Neuronal stem cell (in vitro differentiated cells): ENCODE measurements around the gene CREB5.
A peak's percentile ranks its signal among the peaks of the same experiment; 100 is the strongest.

ENCODE experiments used
- DNase-seq: peaks from one replicate; pipeline ENCODE4 v3.0.0-alpha.2; 2013; ENCODE audit warnings: low spot score
- H2AFZ ChIP-seq: one replicate; pipeline ENCODE4 v1.6.1; 2013; ENCODE audit warnings: mild to moderate bottlenecking, low read length, inconsistent platforms
- H2AK5ac ChIP-seq: 2 replicates; pipeline ENCODE4 v1.6.1; 2013; ENCODE audit warnings: low read depth, mild to moderate bottlenecking, inconsistent platforms, low read length, moderate library complexity, mixed read lengths
- H2BK120ac ChIP-seq: 2 replicates; pipeline ENCODE4 v1.6.1; 2013; ENCODE audit warnings: low read depth, mild to moderate bottlenecking, inconsistent platforms, low read length, moderate library complexity, mixed read lengths
- H2BK12ac ChIP-seq: one replicate; pipeline ENCODE4 v1.6.1; 2013; ENCODE audit warnings: low read length, inconsistent platforms
- H2BK15ac ChIP-seq: 2 replicates; pipeline ENCODE4 v1.6.1; 2013; ENCODE audit warnings: mild to moderate bottlenecking, low read length, inconsistent platforms, mixed read lengths
- H2BK5ac ChIP-seq: one replicate; pipeline ENCODE4 v1.6.1; 2013; ENCODE audit warnings: inconsistent platforms, mild to moderate bottlenecking, low read length, moderate library complexity
- H3K14ac ChIP-seq: one replicate; pipeline ENCODE4 v1.6.1; 2013; ENCODE audit warnings: low read length, inconsistent platforms
- H3K18ac ChIP-seq: 2 replicates; pipeline ENCODE4 v1.6.1; 2013; ENCODE audit warnings: low read length, inconsistent platforms
- H3K23ac ChIP-seq: 2 replicates; pipeline ENCODE4 v1.6.1; 2013; ENCODE audit warnings: low read depth, mild to moderate bottlenecking, mixed read lengths, low read length, inconsistent platforms; ENCODE audit not compliant: poor library complexity
- H3K27ac ChIP-seq: replicated peaks from 3 replicates; pipeline ENCODE4 v1.5.1; 2013; ENCODE audit warnings: low read length, inconsistent platforms
- H3K27me3 ChIP-seq, 3 experiments: 2 replicates each; pipeline ENCODE4 v1.6.1; 2013; ENCODE audit warnings: low read length in 3 of 3, mild to moderate bottlenecking in 2 of 3, inconsistent platforms in 1 of 3, low read depth in 1 of 3, mixed read lengths in 1 of 3, moderate library complexity in 1 of 3; ENCODE audit not compliant: control insufficient read depth in 3 of 3, insufficient read depth in 3 of 3
- H3K36me3 ChIP-seq, 2 donors: replicated peaks in 1 of 2; 2 replicates each; pipeline ENCODE4 v1.6.1; 2013; ENCODE audit warnings: low read length in 2 of 2; ENCODE audit not compliant: control insufficient read depth in 2 of 2, insufficient read depth in 2 of 2
- H3K4ac ChIP-seq: 2 replicates; pipeline ENCODE4 v1.6.1; 2013; ENCODE audit warnings: inconsistent platforms, mild to moderate bottlenecking, low read length, moderate library complexity
- H3K4me1 ChIP-seq, 2 donors: 1 replicate in 1 of 2; 2 replicates in 1 of 2; pipeline ENCODE4 v1.6.1; 2013; ENCODE audit warnings: low read length in 2 of 2, low read depth in 1 of 2; ENCODE audit not compliant: control insufficient read depth in 2 of 2, insufficient read depth in 1 of 2
- H3K4me2 ChIP-seq: one replicate; pipeline ENCODE4 v1.6.1; 2013; ENCODE audit warnings: mild to moderate bottlenecking, low read length, inconsistent platforms; ENCODE audit not compliant: insufficient read depth, poor library complexity, severe bottlenecking
- H3K4me3 ChIP-seq, 2 donors: 2 replicates each; pipeline ENCODE4 v1.5.1; 2013; ENCODE audit warnings: low read length in 2 of 2, mild to moderate bottlenecking in 2 of 2, inconsistent platforms in 1 of 2, moderate library complexity in 1 of 2
- H3K79me1 ChIP-seq: one replicate; pipeline ENCODE4 v1.6.1; 2013; ENCODE audit warnings: low read depth, mild to moderate bottlenecking, inconsistent platforms, low read length, moderate library complexity
- H3K9ac ChIP-seq: one replicate; pipeline ENCODE4 v1.6.1; 2013; ENCODE audit warnings: mild to moderate bottlenecking, low read depth, low read length, inconsistent platforms; ENCODE audit not compliant: poor library complexity
- H3K9me3 ChIP-seq, 2 donors: replicated peaks in 1 of 2; 2 replicates each; pipeline versions ENCODE3 to v1.6.1; 2013; ENCODE audit warnings: low read length in 2 of 2, mild to moderate bottlenecking in 2 of 2, inconsistent platforms in 1 of 2, low read depth in 1 of 2, mixed read lengths in 1 of 2, moderate library complexity in 1 of 2; ENCODE audit not compliant: control insufficient read depth in 2 of 2, insufficient read depth in 1 of 2
- H4K8ac ChIP-seq: one replicate; pipeline ENCODE4 v1.6.1; 2013; ENCODE audit warnings: low read depth, mild to moderate bottlenecking, inconsistent platforms, low read length, moderate library complexity
- H4K91ac ChIP-seq: one replicate; pipeline ENCODE4 v1.6.1; 2013; ENCODE audit warnings: low read length, low read depth, mild to moderate bottlenecking, inconsistent platforms; ENCODE audit not compliant: poor library complexity
- WGBS, 2 donors: extraction: QIAGEN DNeasy Blood & Tissue Kit; methylation state at CpG; one replicate each; pipeline ENCODE4 v1.1.7; 2013; ENCODE audit warnings: missing lambda C conversion rate in 2 of 2, mixed read lengths in 1 of 2; ENCODE audit not compliant: insufficient read length in 2 of 2, insufficient replicate concordance in 1 of 2; ENCODE audit errors: extremely low coverage in 2 of 2; 5-methylcytosine and 5-hydroxymethylcytosine counted together

CREB5 gene

GRCh38 chr7:28554802-28555471 lies 142.6 kb downstream of the CREB5 start:
- Histone ChIP-seq H3K9ac (no peak overlapping the region), H3K36me3 (no peaks in the 10 kb centered on the region), H3K23ac (no peak overlapping the region), H3K27ac (no peak overlapping the region), H2BK5ac (no peak overlapping the region), H4K8ac (no peak overlapping the region), H3K18ac (no peak overlapping the region), H2AK5ac (no peak overlapping the region), H3K4me2 (no peak overlapping the region), H2AFZ (no peak overlapping the region), H2BK15ac (no peak overlapping the region), H2BK12ac (no peak overlapping the region), H4K91ac (no peak overlapping the region), H3K27me3 (no peaks in the 10 kb centered on the region), H3K4me3 (no peak overlapping the region), H2BK120ac (no peak overlapping the region), H3K79me1 (no peaks in the 10 kb centered on the region), H3K9me3 (no peaks in the 10 kb centered on the region), H3K4me1 (peaks cover 2 to 3% of the 10 kb centered on the region in 2 donors), H3K14ac (no peak overlapping the region), H3K4ac (no peak overlapping the region)
- WGBS, 2 donors = no CpG with 5 or more reads among the region's 4 CpGs
- no peak for DNase-seq

GRCh38 chr7:28556025-28556424 lies 143.7 kb downstream of the CREB5 start:
- Histone ChIP-seq H3K4me3 (no peak overlapping the region), H3K23ac (no peak overlapping the region), H3K4me2 (no peak overlapping the region), H3K27me3 (no peaks in the 10 kb centered on the region), H3K4ac (no peak overlapping the region), H2BK12ac (no peak overlapping the region), H3K4me1 (peaks cover 2 to 3% of the 10 kb centered on the region in 2 donors), H3K9ac (no peak overlapping the region), H2AFZ (no peak overlapping the region), H3K79me1 (no peaks in the 10 kb centered on the region), H3K18ac (no peak overlapping the region), H3K27ac (no peak overlapping the region), H2BK120ac (no peak overlapping the region), H3K36me3 (no peaks in the 10 kb centered on the region), H2BK5ac (no peak overlapping the region), H2AK5ac (no peak overlapping the region), H4K8ac (no peak overlapping the region), H2BK15ac (no peak overlapping the region), H4K91ac (no peak overlapping the region), H3K14ac (no peak overlapping the region), H3K9me3 (no peaks in the 10 kb centered on the region)
- WGBS, 2 donors = no CpG with 5 or more reads among the region's 8 CpGs
- no peak for DNase-seq

- no peak overlapping the region for H2BK12ac ChIP-seq
- no peak overlapping the region for H3K4me2 ChIP-seq
- H3K36me3 ChIP-seq = no peaks in the 10 kb centered on the region
- H3K4ac ChIP-seq = no peak overlapping the region
- DNase-seq = no peak
- H3K27ac ChIP-seq = no peak overlapping the region
- H4K8ac ChIP-seq = no peak overlapping the region
- H2AK5ac ChIP-seq = no peak overlapping the region
- H2BK5ac ChIP-seq = no peak overlapping the region
- no peaks in the 10 kb centered on the region for H3K4me1 ChIP-seq
- no CpG with 5 or more reads among the region's 2 CpGs for WGBS, 2 donors
- no peak overlapping the region for H2BK120ac ChIP-seq
- no peaks in the 10 kb centered on the region for H3K27me3 ChIP-seq
- H3K23ac ChIP-seq = no peak overlapping the region
- peak overlapping the region; percentile 5 for H3K18ac ChIP-seq
- H3K9ac ChIP-seq = no peak overlapping the region
- H2AFZ ChIP-seq = no peak overlapping the region
- no peak overlapping the region for H4K91ac ChIP-seq
- H3K9me3 ChIP-seq = no peaks in the 10 kb centered on the region
- no peak overlapping the region for H3K4me3 ChIP-seq
- H3K14ac ChIP-seq = no peak overlapping the region
- no peaks in the 10 kb centered on the region for H3K79me1 ChIP-seq
- H2BK15ac ChIP-seq = no peak overlapping the region
These were observed 144.4 kb downstream of the CREB5 start for GRCh38 chr7:28556671-28557070.

GRCh38 chr7:28558236-28558635 lies 145.9 kb downstream of the CREB5 start:
- Histone ChIP-seq H3K36me3 (no peaks in the 10 kb centered on the region), H2BK12ac (no peak overlapping the region), H4K8ac (no peak overlapping the region), H3K27ac (no peak overlapping the region), H3K18ac (no peak overlapping the region), H3K79me1 (no peaks in the 10 kb centered on the region), H2BK5ac (no peak overlapping the region), H4K91ac (no peak overlapping the region), H3K14ac (no peak overlapping the region), H3K4me1 (no peaks in the 10 kb centered on the region), H2BK15ac (no peak overlapping the region), H3K9me3 (no peaks in the 10 kb centered on the region), H3K4me3 (no peak overlapping the region), H3K4me2 (no peak overlapping the region), H2AFZ (no peak overlapping the region), H3K27me3 (no peaks in the 10 kb centered on the region), H3K9ac (no peak overlapping the region), H3K4ac (no peak overlapping the region), H2AK5ac (no peak overlapping the region), H3K23ac (no peak overlapping the region), H2BK120ac (no peak overlapping the region)
- no peak for DNase-seq
- no CpG with 5 or more reads among the region's 1 CpG for WGBS, 2 donors
